SK-N-SH treated with all-trans-retinoic acid at 6 μM for 48 hours (cell line): Measurements from ENCODE around the gene NADSYN1.

Experiments used
- ATAC-seq: fragments of 200-7000 bp; cut with Tn5 transposase; 3 replicates; pipeline ENCODE4 v1.9.1; 2020; ENCODE audit warnings: mild to moderate bottlenecking, moderate library complexity
- ARNTL ChIP-seq: fragments of 450-650 bp; formaldehyde crosslinking; IDR thresholded peaks from 2 replicates; pipeline ENCODE4 v1.5.0; 2020; ENCODE audit warnings: low read depth, mild to moderate bottlenecking, moderate library complexity, borderline replicate concordance
- BACH2 ChIP-seq: fragments of 250-450 bp; sonication (Bioruptor Pico); IDR thresholded peaks from 2 replicates; pipeline ENCODE4 v1.9.0; 2021; ENCODE audit warnings: mild to moderate bottlenecking, borderline replicate concordance
- CSDC2 ChIP-seq: fragments of 250-450 bp; sonication (Bioruptor Pico); IDR thresholded peaks from 2 replicates; pipeline ENCODE4 v1.5.0; 2020; ENCODE audit warnings: mild to moderate bottlenecking, moderate library complexity
- CSRNP3 ChIP-seq: fragments of 250-450 bp; sonication (Bioruptor Pico); IDR thresholded peaks from 2 replicates; pipeline ENCODE4 v1.5.1; 2021; ENCODE audit warnings: mild to moderate bottlenecking, moderate library complexity
- ESRRG ChIP-seq: fragments of 250-450 bp; sonication (Bioruptor Pico); IDR thresholded peaks from 2 replicates; pipeline ENCODE4 v1.6.1; 2021; ENCODE audit warnings: mild to moderate bottlenecking
- GLIS3 ChIP-seq: fragments of 250-450 bp; sonication (Bioruptor Pico); IDR thresholded peaks from 2 replicates; pipeline ENCODE4 v1.5.0; 2020; ENCODE audit warnings: mild to moderate bottlenecking, moderate library complexity
- ISL1 ChIP-seq: fragments of 250-450 bp; sonication (Bioruptor Pico); IDR thresholded peaks from 2 replicates; pipeline ENCODE4 v2.1.2; 2022; ENCODE audit warnings: mild to moderate bottlenecking, moderate library complexity
- OSR1 ChIP-seq: fragments of 250-450 bp; sonication (Bioruptor Pico); IDR thresholded peaks from 2 replicates; pipeline ENCODE4 v1.8.0; 2022; ENCODE audit warnings: moderate library complexity, mild to moderate bottlenecking, inconsistent platforms
- PATZ1 ChIP-seq: fragments of 250-450 bp; sonication (Bioruptor Pico); IDR thresholded peaks from 2 replicates; pipeline ENCODE4 v1.8.0; 2020; ENCODE audit warnings: mild to moderate bottlenecking, moderate library complexity, borderline replicate concordance
- POU6F1 ChIP-seq: fragments of 250-450 bp; sonication (Bioruptor Pico); IDR thresholded peaks from 2 replicates; pipeline ENCODE4 v1.8.0; 2021; ENCODE audit warnings: low read depth, mild to moderate bottlenecking, moderate library complexity, borderline replicate concordance
- RARB ChIP-seq: fragments of 250-450 bp; sonication (Bioruptor Pico); IDR thresholded peaks from 2 replicates; pipeline ENCODE4 v1.8.0; 2021; ENCODE audit warnings: mild to moderate bottlenecking, moderate library complexity
- SNAI2 ChIP-seq: fragments of 250-450 bp; sonication (Bioruptor Pico); IDR thresholded peaks from 2 replicates; pipeline ENCODE4 v1.5.0; 2020; ENCODE audit warnings: mild to moderate bottlenecking, moderate library complexity
- TCF4 ChIP-seq: fragments of 250-450 bp; sonication (Bioruptor Pico); IDR thresholded peaks from 2 replicates; pipeline ENCODE4 v1.8.0; 2021; ENCODE audit warnings: mild to moderate bottlenecking, moderate library complexity, borderline replicate concordance
- TOX ChIP-seq: fragments of 250-450 bp; sonication (Bioruptor Pico); IDR thresholded peaks from 2 replicates; pipeline ENCODE4 v1.8.0; 2021; ENCODE audit warnings: mild to moderate bottlenecking, moderate library complexity, borderline replicate concordance
- TSHZ2 ChIP-seq: fragments of 250-450 bp; sonication (Bioruptor Pico); IDR thresholded peaks from 2 replicates; pipeline ENCODE4 v1.5.0; 2020; ENCODE audit warnings: mild to moderate bottlenecking, moderate library complexity
- ZC3H10 ChIP-seq: fragments of 250-450 bp; sonication (Bioruptor Pico); IDR thresholded peaks from 2 replicates; pipeline ENCODE4 v1.5.1; 2021; ENCODE audit warnings: mild to moderate bottlenecking, moderate library complexity
- ZFP3 ChIP-seq: fragments of 250-450 bp; sonication (Bioruptor Pico); IDR thresholded peaks from 2 replicates; pipeline ENCODE4 v1.5.0; 2020; ENCODE audit warnings: mild to moderate bottlenecking, moderate library complexity
- ZFP30 ChIP-seq: fragments of 450-650 bp; formaldehyde crosslinking; IDR thresholded peaks from 2 replicates; pipeline ENCODE4 v1.5.0; 2022; ENCODE audit warnings: mild to moderate bottlenecking, moderate library complexity
- ZNF565 ChIP-seq: fragments of 450-650 bp; formaldehyde crosslinking; conservative IDR thresholded peaks from 2 replicates; pipeline ENCODE4 v1.5.0; 2020; ENCODE audit warnings: low read depth, mild to moderate bottlenecking, moderate library complexity
- ZNF70 ChIP-seq: fragments of 450-650 bp; formaldehyde crosslinking; IDR thresholded peaks from 2 replicates; pipeline ENCODE4 v1.5.0; 2020; ENCODE audit warnings: mild to moderate bottlenecking, moderate library complexity
- ZNF8 ChIP-seq: fragments of 450-650 bp; formaldehyde crosslinking; IDR thresholded peaks from 2 replicates; pipeline ENCODE4 v1.5.0; 2020; ENCODE audit warnings: mild to moderate bottlenecking, moderate library complexity

Gene NADSYN1

GRCh38 chr11:71472941-71473792, 20.2 kb downstream of the NADSYN1 start:
- no peak for ATAC-seq
- no peak for TF ChIP-seq CSDC2

GRCh38 chr11:71473793-71474080, 20.7 kb downstream of the NADSYN1 start:
- no peak for ATAC-seq
- no peak for TF ChIP-seq CSRNP3 (CRISPR knock-in tag)
- TF ChIP-seq ZNF70 (CRISPR knock-in tag): no peak

GRCh38 chr11:71474141-71474770, 21.3 kb downstream of the NADSYN1 start:
- ATAC-seq: no peak

GRCh38 chr11:71474771-71475483, 21.9 kb downstream of the NADSYN1 start:
- TF ChIP-seq GLIS3 (CRISPR knock-in tag): no peak
- TF ChIP-seq OSR1 (CRISPR knock-in tag): no peak
- TF ChIP-seq ZNF70 (CRISPR knock-in tag): no peak
- no peak for ATAC-seq

More at GRCh38 chr11:71474141-71474770, 21.3 kb downstream of the NADSYN1 start:
- TF ChIP-seq ZFP3 (CRISPR knock-in tag): no peak
- no peak for TF ChIP-seq ESRRG (CRISPR knock-in tag)
- no peak for TF ChIP-seq RARB (CRISPR knock-in tag)
- TF ChIP-seq, all 23 proteins: peak for 0

GRCh38 chr11:71476031-71476430, 23.0 kb downstream of the NADSYN1 start:
- TF ChIP-seq ZC3H10 (CRISPR knock-in tag): no peak
- TF ChIP-seq ARNTL (CRISPR knock-in tag): no peak
- TF ChIP-seq ESRRG (CRISPR knock-in tag): no peak
- no peak for TF ChIP-seq RARB (CRISPR knock-in tag)
- TF ChIP-seq PATZ1 (CRISPR knock-in tag): no peak
- no peak for TF ChIP-seq GLIS3 (CRISPR knock-in tag)
- no peak for TF ChIP-seq ZNF8
- no peak for TF ChIP-seq TCF4
- no peak for TF ChIP-seq OSR1 (CRISPR knock-in tag)
- TF ChIP-seq ZFP3 (CRISPR knock-in tag): no peak
- TF ChIP-seq TSHZ2 (CRISPR knock-in tag): no peak
- ATAC-seq: no peak

- no peak for ATAC-seq
- no peak for TF ChIP-seq POU6F1 (CRISPR knock-in tag)
- TF ChIP-seq ZC3H10 (CRISPR knock-in tag): no peak
- no peak for TF ChIP-seq CSDC2
- TF ChIP-seq BACH2 (CRISPR knock-in tag): no peak
- no peak for TF ChIP-seq ZFP30 (CRISPR knock-in tag)
- no peak for TF ChIP-seq ZNF565 (CRISPR knock-in tag)
- no peak for TF ChIP-seq TOX (CRISPR knock-in tag)
- no peak for TF ChIP-seq SNAI2 (CRISPR knock-in tag)
- no peak for TF ChIP-seq ISL1 (CRISPR knock-in tag)
Measured at GRCh38 chr11:71476926-71477640, 24.1 kb downstream of the NADSYN1 start.
